Nephron progenitor cell (in vitro differentiated cells): Measurements from ENCODE around the gene CNNM1.

Experiments used
- DNase-seq: peaks from one replicate; pipeline ENCODE4 v3.0.0; 2021
- H3K27ac Mint-ChIP-seq: 2 replicates; pipeline ENCODE4 v1.8.0; 2021; ENCODE audit warnings: mild to moderate bottlenecking, moderate library complexity, mixed read lengths
- H3K27me3 Mint-ChIP-seq: 2 replicates; pipeline ENCODE4 v1.8.0; 2021; ENCODE audit warnings: mild to moderate bottlenecking, low read depth, mixed read lengths; ENCODE audit not compliant: poor library complexity
- H3K36me3 Mint-ChIP-seq: 2 replicates; pipeline ENCODE4 v1.8.0; 2021; ENCODE audit warnings: low read depth, mixed read lengths
- H3K4me1 Mint-ChIP-seq: 2 replicates; pipeline ENCODE4 v1.8.0; 2021; ENCODE audit warnings: mixed read lengths
- H3K4me3 Mint-ChIP-seq: 2 replicates; pipeline ENCODE4 v1.8.0; 2021; ENCODE audit warnings: mild to moderate bottlenecking, moderate library complexity, mixed read lengths
- H3K9me3 Mint-ChIP-seq: 2 replicates; pipeline ENCODE4 v1.8.0; 2021; ENCODE audit warnings: mild to moderate bottlenecking, moderate library complexity, mixed read lengths
- TF ChIP-seq, protein P1 (sequence below): fragments of 200-600 bp; sonication (generic); IDR thresholded peaks from 2 replicates; pipeline ENCODE4 v1.5.0; 2021; ENCODE audit warnings: antibody characterized with exemption

Gene CNNM1

DNA sequence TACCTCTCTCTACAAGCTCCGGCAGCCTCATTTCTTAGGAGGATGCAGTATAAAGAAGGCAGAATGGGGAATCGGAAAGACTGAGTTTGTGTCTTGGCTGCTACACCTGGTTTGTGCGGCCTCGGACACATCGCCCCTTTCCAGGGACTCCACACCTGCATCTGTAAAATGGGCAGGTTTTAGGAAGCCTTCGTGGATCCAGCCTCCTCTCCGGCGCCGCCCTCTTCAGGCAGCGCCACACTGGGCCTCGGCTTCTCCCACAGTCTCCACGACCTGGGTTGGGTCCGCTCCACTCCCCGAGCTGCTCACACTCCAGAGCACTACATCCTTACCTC is 100.9 kb downstream of the CNNM1 start:
- Mint-ChIP-seq H3K36me3 (peaks cover 3% of the 10 kb centered on the region), H3K4me3 (peak overlapping the region; percentile 96), H3K9me3 (no peaks in the 10 kb centered on the region), H3K27ac (peak overlapping the region; percentile 74), H3K4me1 (peaks cover 31% of the 10 kb centered on the region), H3K27me3 (peaks cover 9% of the 10 kb centered on the region)
- DNase-seq: no peak
- TF ChIP-seq, protein P1, sequence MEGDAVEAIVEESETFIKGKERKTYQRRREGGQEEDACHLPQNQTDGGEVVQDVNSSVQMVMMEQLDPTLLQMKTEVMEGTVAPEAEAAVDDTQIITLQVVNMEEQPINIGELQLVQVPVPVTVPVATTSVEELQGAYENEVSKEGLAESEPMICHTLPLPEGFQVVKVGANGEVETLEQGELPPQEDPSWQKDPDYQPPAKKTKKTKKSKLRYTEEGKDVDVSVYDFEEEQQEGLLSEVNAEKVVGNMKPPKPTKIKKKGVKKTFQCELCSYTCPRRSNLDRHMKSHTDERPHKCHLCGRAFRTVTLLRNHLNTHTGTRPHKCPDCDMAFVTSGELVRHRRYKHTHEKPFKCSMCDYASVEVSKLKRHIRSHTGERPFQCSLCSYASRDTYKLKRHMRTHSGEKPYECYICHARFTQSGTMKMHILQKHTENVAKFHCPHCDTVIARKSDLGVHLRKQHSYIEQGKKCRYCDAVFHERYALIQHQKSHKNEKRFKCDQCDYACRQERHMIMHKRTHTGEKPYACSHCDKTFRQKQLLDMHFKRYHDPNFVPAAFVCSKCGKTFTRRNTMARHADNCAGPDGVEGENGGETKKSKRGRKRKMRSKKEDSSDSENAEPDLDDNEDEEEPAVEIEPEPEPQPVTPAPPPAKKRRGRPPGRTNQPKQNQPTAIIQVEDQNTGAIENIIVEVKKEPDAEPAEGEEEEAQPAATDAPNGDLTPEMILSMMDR: no peak

DNA sequence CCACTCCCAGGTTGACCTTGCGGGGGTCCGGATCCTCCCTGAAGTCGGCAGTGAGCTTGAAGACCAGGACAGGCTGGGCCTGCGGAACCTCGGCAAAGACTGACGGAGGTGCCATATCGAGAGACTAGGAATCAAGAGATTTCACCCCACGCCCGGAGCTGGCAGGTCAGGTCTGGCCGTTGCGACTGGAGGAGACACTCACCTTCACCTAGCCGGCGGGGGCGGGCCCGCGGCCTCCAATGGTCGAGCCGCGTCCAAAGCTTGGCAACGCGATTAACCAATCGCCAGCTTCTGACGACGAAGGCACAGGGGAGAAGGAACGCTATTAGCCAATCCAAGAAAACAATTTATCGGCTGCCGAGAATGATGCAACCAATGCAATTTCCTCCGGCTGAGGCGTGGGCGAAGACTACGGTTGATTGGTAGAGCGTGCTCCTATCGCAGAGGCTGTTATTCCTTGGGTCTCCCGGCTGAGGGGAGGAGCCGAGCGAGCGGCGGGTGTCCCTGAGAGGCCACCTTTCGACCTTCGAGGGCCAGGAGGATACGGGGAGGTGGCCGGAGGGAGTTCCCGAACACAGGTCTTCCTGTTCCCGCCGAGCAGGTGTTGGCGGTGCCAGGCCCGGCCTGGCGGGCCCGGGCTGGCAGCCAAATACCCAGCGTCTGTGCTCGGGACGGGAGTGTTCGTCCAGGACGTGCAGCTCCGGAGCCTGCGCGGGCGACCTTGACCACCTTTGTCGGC is 101.5 kb downstream of the CNNM1 start, which contains the start of gene GOT1:
Gene GOT1, minus strand, starts transcription at position 174 of the 739 bp plus-strand sequence. Its CDS starts 59 bp downstream, at position 115.
- DNase-seq: peak; percentile 84
- peak within 1 kb of the TSS; percentile 74 for H3K27ac Mint-ChIP-seq
- peaks cover 31% of the 10 kb centered on the region for H3K4me1 Mint-ChIP-seq
- H3K27me3 Mint-ChIP-seq: peaks cover 9% of the 10 kb centered on the region
- TF ChIP-seq, protein P1: no peak
- H3K4me3 Mint-ChIP-seq: peak within 1 kb of the TSS; percentile 96
- no peaks in the 10 kb centered on the region for H3K36me3 Mint-ChIP-seq
- no peaks in the 10 kb centered on the region for H3K9me3 Mint-ChIP-seq

DNA sequence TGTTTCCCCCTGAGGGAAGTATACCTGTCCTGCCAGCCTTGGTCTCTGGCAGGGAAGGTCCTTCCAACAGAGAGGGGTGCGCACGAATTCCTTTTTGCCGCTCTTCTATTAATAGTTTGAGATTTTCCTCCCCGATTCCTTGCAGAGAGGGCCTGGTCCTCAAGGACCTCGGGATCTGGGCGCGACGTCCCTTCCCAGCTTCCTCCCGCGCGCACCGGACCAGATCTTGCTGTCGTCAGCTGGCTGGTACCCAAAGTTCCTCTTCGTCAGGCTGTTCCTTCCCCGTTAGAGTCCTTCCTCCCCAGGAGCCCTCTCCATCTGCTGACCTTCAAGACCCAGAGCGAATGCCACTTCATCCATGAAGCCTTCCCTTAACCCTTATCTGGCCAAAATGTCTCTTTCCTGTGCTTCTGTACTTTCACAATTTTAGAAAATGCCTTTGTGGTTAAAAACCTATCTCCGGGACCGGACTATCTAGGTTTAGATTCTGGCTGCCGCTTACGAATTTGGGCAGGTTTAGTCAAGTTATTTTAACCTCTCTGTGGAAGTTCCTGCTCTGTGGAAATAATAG is 102.1 kb downstream of the CNNM1 start:
- DNase-seq: peak; percentile 42
- Mint-ChIP-seq H3K4me1 (peaks cover 31% of the 10 kb centered on the region), H3K4me3 (peak overlapping the region; percentile 96), H3K27ac (peak overlapping the region; percentile 16), H3K36me3 (no peaks in the 10 kb centered on the region), H3K27me3 (peaks cover 9% of the 10 kb centered on the region), H3K9me3 (no peaks in the 10 kb centered on the region)
- TF ChIP-seq, protein P1: no peak

DNA sequence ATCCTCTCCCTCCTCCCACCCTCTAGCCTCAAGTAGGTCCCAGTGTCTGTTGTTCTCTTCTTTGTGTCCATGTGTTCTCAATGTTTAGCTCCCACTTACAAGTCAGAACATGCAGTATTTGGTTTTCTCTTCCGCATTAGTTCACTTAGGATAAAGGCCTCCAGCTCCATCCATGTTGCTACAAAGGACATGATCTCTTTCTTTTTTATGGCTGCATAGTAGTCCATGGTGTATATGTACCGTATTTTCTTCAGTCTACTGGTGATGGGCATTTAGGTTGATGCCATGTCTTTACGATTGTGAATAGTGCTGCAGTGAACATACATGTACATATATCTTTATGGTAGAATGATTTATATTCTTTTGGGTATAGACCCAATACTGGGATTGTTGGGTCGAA is 102.9 kb downstream of the CNNM1 start:
- no peaks in the 10 kb centered on the region for H3K36me3 Mint-ChIP-seq
- TF ChIP-seq, protein P1: no peak
- peak overlapping the region; percentile 96 for H3K4me3 Mint-ChIP-seq
- H3K9me3 Mint-ChIP-seq: no peaks in the 10 kb centered on the region
- H3K27me3 Mint-ChIP-seq: peaks cover 14% of the 10 kb centered on the region
- peak overlapping the region; percentile 6 for H3K27ac Mint-ChIP-seq
- peaks cover 31% of the 10 kb centered on the region for H3K4me1 Mint-ChIP-seq
- no peak for DNase-seq

DNA sequence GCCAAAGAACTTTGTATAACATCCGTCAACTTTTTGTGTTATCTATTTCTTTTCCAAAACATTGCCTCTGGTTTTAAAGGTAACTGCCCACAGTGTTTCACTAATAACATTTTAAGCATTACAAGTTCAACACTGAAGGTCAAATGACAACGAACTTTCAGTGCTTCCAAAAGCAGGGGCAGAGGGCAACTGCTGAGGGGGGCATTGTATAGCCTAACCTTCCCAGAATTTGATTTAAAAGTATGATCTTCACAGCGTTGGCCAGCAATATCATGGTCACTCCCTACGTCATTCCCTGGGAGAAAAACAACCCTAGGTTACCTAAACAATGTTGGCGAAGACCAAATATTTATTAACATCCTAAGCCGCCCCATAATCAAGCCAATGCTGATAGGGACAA is 103.7 kb downstream of the CNNM1 start:
- no peaks in the 10 kb centered on the region for H3K9me3 Mint-ChIP-seq
- H3K36me3 Mint-ChIP-seq: no peaks in the 10 kb centered on the region
- peaks cover 31% of the 10 kb centered on the region for H3K4me1 Mint-ChIP-seq
- DNase-seq: no peak
- H3K27ac Mint-ChIP-seq: no peak overlapping the region
- peak overlapping the region; percentile 96 for H3K4me3 Mint-ChIP-seq
- TF ChIP-seq, protein P1: no peak
- H3K27me3 Mint-ChIP-seq: peaks cover 14% of the 10 kb centered on the region
